Dedifferentiated amniotic fluid mesenchymal stem cell (primary cell): Measurements from ENCODE around the gene PKP4.

Experiments used
- DNase-seq: peaks from one replicate; pipeline ENCODE4 v3.0.0-alpha.2; 2016; ENCODE audit errors: extremely low spot score

PKP4 gene

GRCh38 chr2:158716921-158717320, 260.2 kb downstream of the PKP4 start:
- no peak for DNase-seq

GRCh38 chr2:158717366-158718195, 260.8 kb downstream of the PKP4 start:
- no peak for DNase-seq

DNA sequence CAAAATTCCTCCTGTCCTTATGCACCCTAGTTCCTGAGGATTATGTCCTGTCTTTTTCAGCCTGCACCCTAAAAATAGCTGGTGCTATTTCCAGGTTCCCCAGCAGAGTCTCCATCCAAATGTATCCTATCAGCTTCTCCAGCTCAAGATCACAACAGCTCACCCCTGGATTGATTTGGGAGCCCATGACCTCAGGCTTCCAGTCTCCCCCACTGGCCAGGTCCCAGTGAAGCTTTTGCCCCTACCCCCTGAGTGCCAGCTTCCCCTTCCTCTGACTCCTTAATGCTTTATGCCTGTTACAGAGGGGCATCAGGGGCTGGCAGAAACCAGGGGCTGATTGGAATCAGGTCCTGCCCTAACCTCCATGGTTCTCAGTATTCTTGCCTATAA, 261.4 kb downstream of the PKP4 start:
- no peak for DNase-seq

GRCh38 chr2:158718851-158719250, 262.1 kb downstream of the PKP4 start:
- DNase-seq, result no peak

DNA sequence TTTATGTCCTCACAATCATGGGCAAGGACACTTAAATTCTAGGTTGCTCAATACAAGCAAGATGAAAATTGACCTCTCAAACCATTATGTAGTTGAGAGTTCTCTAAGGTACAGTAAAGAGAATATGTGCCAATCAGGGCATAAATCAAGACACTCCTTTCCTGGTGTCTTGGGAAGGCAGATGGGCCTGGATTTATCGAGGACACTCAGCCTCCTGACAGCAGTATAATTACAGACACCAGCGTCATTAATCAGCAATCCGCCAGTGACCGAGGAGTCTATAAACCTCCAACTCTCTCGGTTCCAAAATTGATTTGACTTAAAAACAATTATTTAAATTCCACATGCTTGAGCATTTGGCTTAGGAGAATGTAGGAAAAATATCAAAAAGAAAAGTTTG, 262.7 kb downstream of the PKP4 start:
- DNase-seq, result no peak

DNA sequence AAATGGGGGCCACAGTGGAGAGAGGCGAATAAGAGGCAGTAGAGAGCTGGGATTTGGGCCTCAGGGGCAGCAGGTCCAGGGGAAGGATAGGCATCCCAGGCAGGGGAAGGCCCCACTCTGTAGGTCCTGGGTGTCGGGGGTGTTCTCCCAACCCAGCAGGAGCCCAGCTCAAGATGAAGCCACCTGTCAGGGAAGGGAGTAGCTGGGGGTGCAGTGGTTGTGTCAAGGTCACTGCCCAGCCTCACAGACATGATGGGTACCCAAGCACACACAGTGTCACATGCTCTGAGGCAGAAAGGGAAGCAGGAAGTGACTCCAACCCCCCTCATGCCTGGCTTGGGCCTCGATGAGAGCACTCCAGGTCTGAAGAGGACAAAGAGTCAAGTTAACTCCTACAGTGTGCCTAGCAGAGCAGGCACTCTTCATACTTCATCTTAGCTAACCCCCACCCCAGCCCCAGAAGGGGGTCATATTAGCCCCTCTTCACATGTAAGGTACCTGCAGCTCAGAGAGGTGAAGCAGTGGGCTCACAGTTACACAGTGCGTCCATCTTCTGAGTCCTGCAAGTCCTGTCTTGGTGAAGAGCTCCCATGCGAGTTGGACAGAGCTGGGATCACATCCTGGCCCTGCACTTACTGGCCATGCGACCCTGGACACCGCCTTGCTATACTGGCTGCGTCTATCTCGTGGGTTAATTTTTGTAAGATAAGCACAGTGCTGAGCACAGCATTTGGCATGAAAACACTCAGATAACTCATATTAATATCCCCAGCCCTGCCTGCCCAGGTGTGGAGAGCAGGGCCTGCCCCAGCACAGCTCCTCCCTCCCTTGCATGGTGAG, 265.7 kb downstream of the PKP4 start:
- no peak for DNase-seq

- DNase-seq, result no peak
These were observed 266.6 kb downstream of the PKP4 start for GRCh38 chr2:158723181-158723838.

GRCh38 chr2:158723921-158724802, 267.4 kb downstream of the PKP4 start:
- DNase-seq, result no peak

GRCh38 chr2:158724803-158725381, 268.1 kb downstream of the PKP4 start:
- DNase-seq, result no peak

GRCh38 chr2:158725441-158725891, 268.7 kb downstream of the PKP4 start:
- no peak for DNase-seq

- DNase-seq, result no peak
These were observed 270.3 kb downstream of the PKP4 start for GRCh38 chr2:158726911-158727592.

DNA sequence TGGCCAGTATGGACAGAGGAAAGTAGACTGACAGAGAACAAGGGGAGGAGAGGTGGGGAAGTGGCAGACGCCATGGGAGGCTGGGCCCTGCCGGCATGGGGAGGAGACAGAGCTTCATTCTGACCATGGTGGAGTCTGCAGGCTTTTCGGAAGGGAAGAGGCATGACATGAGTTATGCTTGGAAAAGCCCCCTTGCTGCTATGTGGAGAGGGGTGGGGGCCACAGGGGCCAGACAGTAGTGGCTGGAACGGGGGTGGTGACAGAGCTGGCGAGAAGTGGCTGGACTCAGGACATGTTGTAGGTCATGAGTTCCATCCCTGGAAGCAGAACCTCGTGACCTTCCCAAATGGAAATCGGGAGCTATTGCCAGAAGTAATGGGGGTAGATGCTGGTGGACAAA, 271.7 kb downstream of the PKP4 start:
- no peak for DNase-seq

DNA sequence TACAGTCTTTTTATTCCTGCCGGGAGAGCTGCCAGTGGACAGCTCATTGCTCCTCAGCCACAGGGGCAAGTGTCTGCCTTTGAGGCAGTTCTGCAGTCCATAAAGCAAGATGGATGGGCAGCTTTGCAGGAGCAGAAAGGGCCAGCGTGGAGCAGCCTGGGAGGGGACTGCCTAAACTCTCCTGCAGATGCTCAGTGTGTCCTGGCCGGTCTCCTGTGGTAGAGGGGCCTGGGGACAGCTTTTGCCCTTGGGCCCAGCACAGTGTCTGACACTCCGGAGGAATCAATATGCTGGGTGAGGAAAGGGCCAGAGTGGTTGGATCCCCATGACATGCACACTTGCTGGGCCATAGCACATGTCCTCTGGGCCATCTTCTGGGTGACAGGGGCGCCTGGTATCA, 272.7 kb downstream of the PKP4 start:
- no peak for DNase-seq

DNA sequence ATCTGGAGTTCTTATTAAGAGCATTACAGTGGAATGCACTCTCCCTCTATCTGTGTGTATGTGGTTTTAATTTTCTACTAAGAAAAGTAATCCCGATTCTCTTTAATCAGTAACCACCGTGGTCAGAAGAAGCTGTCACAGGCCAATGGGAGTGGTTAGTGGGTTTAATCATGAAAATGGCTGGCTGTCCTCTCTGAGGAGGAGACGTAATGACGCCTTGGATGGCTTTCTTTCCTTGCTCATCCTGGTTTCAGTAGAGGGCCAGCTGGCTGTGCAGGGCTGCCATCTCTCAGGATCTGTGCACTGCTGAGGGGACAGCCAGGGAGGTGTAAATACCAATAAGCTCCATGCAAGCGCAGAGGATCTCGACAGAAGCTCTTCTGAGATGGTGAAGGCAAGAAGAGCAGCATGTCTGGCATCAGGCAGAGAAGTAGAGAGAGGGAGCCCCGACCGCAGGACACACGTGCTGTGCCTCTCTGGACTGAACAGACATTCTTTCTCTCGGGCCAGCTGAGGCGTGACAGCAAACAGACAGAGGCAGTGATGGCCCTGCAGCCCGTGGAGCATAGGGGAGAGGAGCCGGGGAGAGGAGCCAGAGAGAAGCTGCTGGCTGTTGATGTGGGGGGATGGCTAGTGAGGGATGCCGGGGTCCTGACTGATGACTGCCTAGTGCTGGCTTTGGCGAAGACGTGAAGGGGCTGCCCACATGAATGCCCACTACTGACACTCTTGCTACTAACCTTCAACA, 273.3 kb downstream of the PKP4 start:
- no peak for DNase-seq

GRCh38 chr2:158730621-158731140, 273.9 kb downstream of the PKP4 start:
- DNase-seq, result no peak

GRCh38 chr2:158731386-158731785, 274.6 kb downstream of the PKP4 start:
- no peak for DNase-seq
